ENCODE results near the gene GAB1.

GAB1 gene

DNA sequence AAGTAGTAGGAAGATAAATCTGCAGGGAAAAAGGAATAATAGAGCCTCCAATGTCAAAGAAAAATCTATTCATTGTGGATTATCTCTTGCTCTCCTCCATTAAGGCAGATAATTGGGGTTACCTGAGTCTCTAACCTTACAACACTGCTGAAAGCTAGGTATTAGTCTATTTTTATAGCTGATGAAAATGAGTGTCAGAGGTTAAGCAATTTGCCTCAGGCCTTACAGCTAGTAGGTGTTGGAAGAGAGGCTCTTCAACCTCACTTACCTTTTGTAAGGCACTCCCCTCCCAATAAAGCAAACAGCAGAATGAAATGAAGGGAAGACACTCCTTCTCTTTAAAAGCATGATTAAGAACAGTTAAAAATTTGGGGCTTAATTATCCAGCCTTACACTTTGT, 45.4 kb upstream of the GAB1 start:
- H3K36me3 ChIP-seq (ENCODE audit: insufficient read depth) = no peaks in the 10 kb centered on the region
- TF ChIP-seq, protein P1, sequence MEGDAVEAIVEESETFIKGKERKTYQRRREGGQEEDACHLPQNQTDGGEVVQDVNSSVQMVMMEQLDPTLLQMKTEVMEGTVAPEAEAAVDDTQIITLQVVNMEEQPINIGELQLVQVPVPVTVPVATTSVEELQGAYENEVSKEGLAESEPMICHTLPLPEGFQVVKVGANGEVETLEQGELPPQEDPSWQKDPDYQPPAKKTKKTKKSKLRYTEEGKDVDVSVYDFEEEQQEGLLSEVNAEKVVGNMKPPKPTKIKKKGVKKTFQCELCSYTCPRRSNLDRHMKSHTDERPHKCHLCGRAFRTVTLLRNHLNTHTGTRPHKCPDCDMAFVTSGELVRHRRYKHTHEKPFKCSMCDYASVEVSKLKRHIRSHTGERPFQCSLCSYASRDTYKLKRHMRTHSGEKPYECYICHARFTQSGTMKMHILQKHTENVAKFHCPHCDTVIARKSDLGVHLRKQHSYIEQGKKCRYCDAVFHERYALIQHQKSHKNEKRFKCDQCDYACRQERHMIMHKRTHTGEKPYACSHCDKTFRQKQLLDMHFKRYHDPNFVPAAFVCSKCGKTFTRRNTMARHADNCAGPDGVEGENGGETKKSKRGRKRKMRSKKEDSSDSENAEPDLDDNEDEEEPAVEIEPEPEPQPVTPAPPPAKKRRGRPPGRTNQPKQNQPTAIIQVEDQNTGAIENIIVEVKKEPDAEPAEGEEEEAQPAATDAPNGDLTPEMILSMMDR (conservative IDR thresholded peaks at IDR 0.05; ENCODE audit: low read depth, low read length) = no peak
- no peak overlapping the region for H3K27ac ChIP-seq
- no peak overlapping the region for H3K9ac ChIP-seq
- H2AFZ ChIP-seq (ENCODE audit: low read depth) = no peak overlapping the region
- no peak overlapping the region for H3K4me3 ChIP-seq (IDR thresholded peaks at IDR 0.05; ENCODE audit: insufficient read depth, low read depth, low read length)
- H3K4me2 ChIP-seq = no peak overlapping the region
- no peaks in the 10 kb centered on the region for H3K79me2 ChIP-seq (ENCODE audit: insufficient read depth, low read depth)
- H3K27me3 ChIP-seq (ENCODE audit: insufficient read depth, low read depth) = no peaks in the 10 kb centered on the region
- H4K20me1 ChIP-seq (ENCODE audit: insufficient read depth) = no peaks in the 10 kb centered on the region
- no peaks in the 10 kb centered on the region for H3K4me1 ChIP-seq (ENCODE audit: low read depth, poor library complexity, severe bottlenecking)

DNA sequence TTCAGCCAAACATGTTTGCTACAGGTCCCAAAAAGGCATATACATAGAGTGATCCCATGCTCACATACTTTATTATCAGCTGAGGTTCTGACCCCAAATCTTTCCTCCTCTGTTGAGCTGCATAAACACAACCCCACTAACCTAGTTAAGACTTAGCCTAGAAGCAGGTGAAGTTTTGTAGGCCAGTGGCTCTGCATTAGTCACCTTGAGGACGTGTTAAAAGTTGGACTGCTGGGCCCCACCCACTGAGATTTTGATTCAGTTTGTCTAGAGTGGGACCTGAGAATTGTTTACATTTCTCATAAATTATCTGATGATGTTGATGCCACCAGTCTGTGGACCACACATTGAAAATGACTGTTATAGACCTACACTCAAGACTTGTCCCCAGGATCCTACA, 43.8 kb upstream of the GAB1 start:
- Histone ChIP-seq H3K4me3 (IDR thresholded peaks at IDR 0.05; ENCODE audit: insufficient read depth, low read depth, low read length) (no peak overlapping the region), H3K9ac (no peak overlapping the region), H3K79me2 (ENCODE audit: insufficient read depth, low read depth) (no peaks in the 10 kb centered on the region), H2AFZ (ENCODE audit: low read depth) (no peak overlapping the region), H3K27me3 (ENCODE audit: insufficient read depth, low read depth) (no peaks in the 10 kb centered on the region), H3K4me2 (no peak overlapping the region), H4K20me1 (ENCODE audit: insufficient read depth) (no peaks in the 10 kb centered on the region), H3K4me1 (ENCODE audit: low read depth, poor library complexity, severe bottlenecking) (no peaks in the 10 kb centered on the region), H3K36me3 (ENCODE audit: insufficient read depth) (no peaks in the 10 kb centered on the region), H3K27ac (no peak overlapping the region)
- TF ChIP-seq, protein P1 (conservative IDR thresholded peaks at IDR 0.05; ENCODE audit: low read depth, low read length) = no peak

GRCh38 chr4:143294310-143294709, 42.4 kb upstream of the GAB1 start:
- Histone ChIP-seq H3K9ac (no peak overlapping the region), H4K20me1 (ENCODE audit: insufficient read depth) (no peaks in the 10 kb centered on the region), H3K4me2 (no peak overlapping the region), H3K79me2 (ENCODE audit: insufficient read depth, low read depth) (no peaks in the 10 kb centered on the region), H3K27me3 (ENCODE audit: insufficient read depth, low read depth) (no peaks in the 10 kb centered on the region), H2AFZ (ENCODE audit: low read depth) (no peak overlapping the region), H3K4me1 (ENCODE audit: low read depth, poor library complexity, severe bottlenecking) (no peaks in the 10 kb centered on the region), H3K27ac (no peak overlapping the region), H3K36me3 (ENCODE audit: insufficient read depth) (no peaks in the 10 kb centered on the region), H3K4me3 (IDR thresholded peaks at IDR 0.05; ENCODE audit: insufficient read depth, low read depth, low read length) (no peak overlapping the region)
- TF ChIP-seq, protein P1 (conservative IDR thresholded peaks at IDR 0.05; ENCODE audit: low read depth, low read length) = no peak

GRCh38 chr4:143294710-143295275, 41.9 kb upstream of the GAB1 start:
- no peaks in the 10 kb centered on the region for H3K79me2 ChIP-seq (ENCODE audit: insufficient read depth, low read depth)
- TF ChIP-seq, protein P1 (conservative IDR thresholded peaks at IDR 0.05; ENCODE audit: low read depth, low read length) = no peak
- H3K27ac ChIP-seq = no peak overlapping the region
- H3K9ac ChIP-seq = no peak overlapping the region
- H3K4me3 ChIP-seq (IDR thresholded peaks at IDR 0.05; ENCODE audit: insufficient read depth, low read depth, low read length) = no peak overlapping the region
- H3K4me1 ChIP-seq (ENCODE audit: low read depth, poor library complexity, severe bottlenecking) = no peaks in the 10 kb centered on the region
- no peak overlapping the region for H2AFZ ChIP-seq (ENCODE audit: low read depth)
- H3K27me3 ChIP-seq (ENCODE audit: insufficient read depth, low read depth) = no peaks in the 10 kb centered on the region
- no peaks in the 10 kb centered on the region for H3K36me3 ChIP-seq (ENCODE audit: insufficient read depth)
- H3K4me2 ChIP-seq = no peak overlapping the region
- H4K20me1 ChIP-seq (ENCODE audit: insufficient read depth) = no peaks in the 10 kb centered on the region

Data from KMS-11 (cell line).